ENCODE results near the gene ATXN7. TPM values are rescaled to one million over a fixed set of nuclear protein-coding genes. Genes with fewer than 3 reads are reported as not detected.

The ATXN7 gene
- total and polyA plus RNA-seq, 10 of the 15 experiments (the other 5 are each of a cell fraction or from before 2014, with no cell fraction given): 0.83 to 24.6 (median 8.5) TPM

DNA sequence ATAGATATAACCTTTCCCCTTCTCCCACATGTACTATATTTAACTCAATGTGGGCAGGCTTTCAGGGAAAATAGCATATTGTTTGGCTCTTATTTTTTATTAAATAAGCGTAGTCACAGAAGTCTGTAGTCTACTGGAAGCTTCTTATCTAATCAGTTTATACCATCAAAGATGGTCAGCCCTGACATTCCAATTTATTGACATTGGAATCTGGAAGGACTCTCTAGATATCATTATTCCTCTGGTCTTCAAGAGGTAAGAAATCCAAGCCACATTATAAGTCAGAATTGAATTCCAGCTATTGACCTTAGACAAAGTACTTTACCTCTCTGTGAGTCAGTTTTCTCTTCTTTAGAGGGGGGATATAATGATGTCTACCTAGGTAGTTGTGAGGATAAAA lies 87.0 kb downstream of the ATXN7 start:
- no TSS peak for BruUV-seq (replicated peaks)
- intact Hi-C loops (cut with micrococcal nuclease; ENCODE audit: unreplicated experiment) (no loop called here), in situ Hi-C loops (cut with MboI) (no loop called here)
- Histone ChIP-seq H3K36me3 (ENCODE audit: control insufficient read depth in 2 of 2, insufficient read depth in 2 of 2, low read length in 1 of 2) (peaks cover 2 to 3% of the 10 kb centered on the region in 2 experiments; a peak in 3 of 4 replicates), H3K79me2 (ENCODE audit: control insufficient read depth, insufficient read depth, low read length) (peaks cover 1% of the 10 kb centered on the region), H4K20me1 (ENCODE audit: control insufficient read depth, insufficient read depth) (no peaks in the 10 kb centered on the region), H3K4me1 (ENCODE audit: control insufficient read depth, insufficient read depth, low read length) (peaks cover 7% of the 10 kb centered on the region), H3K9me3 (replicated peaks; ENCODE audit: control insufficient read depth, insufficient read depth, low read length) (no peaks in the 10 kb centered on the region), H3K27ac (ENCODE audit: control insufficient read depth, insufficient read depth) (no peak overlapping the region), H3K4me2 (ENCODE audit: control insufficient read depth, insufficient read depth) (no peak overlapping the region), H3K27me3 (replicated peaks in 1 of 2; ENCODE audit: control insufficient read depth in 2 of 2, insufficient read depth in 2 of 2, low read length in 1 of 2) (no peaks in the 10 kb centered on the region), H2AFZ (ENCODE audit: control insufficient read depth, low read depth, low read length) (no peak overlapping the region), H3K9ac (ENCODE audit: control insufficient read depth, insufficient read depth, low read length) (no peak overlapping the region), H3K4me3 (no peak overlapping the region)
- RAD21 ChIA-PET (ENCODE audit: unreplicated experiment): interaction anchor here (0.9 to 1.9 kb wide), 4 partner anchors 15 to 23 kb away, joined by 3 to 5 read pairs (median 4); no protein-coding TSS in a partner anchor
- ATAC-seq: no peak
- no peak for FAIRE-seq
- WGBS (ENCODE audit: insufficient coverage, insufficient replicate concordance, low lambda C conversion rate, missing lambda C conversion rate): 100% methylated on average over 1 of the region's 1 CpG
- CTCF ChIA-PET: interaction anchor here (0.5 to 2.0 kb wide), 11 partner anchors 10 to 556 kb away, joined by 3 to 18 read pairs (median 3); partner anchors contain the start of gene PSMD6
- no peak for DNase-seq (ENCODE audit: low read depth, low spot score)
- POLR2A ChIA-PET: interaction anchor here (1.1 to 1.2 kb wide), 2 partner anchors 9 to 10 kb away, joined by 3 to 4 read pairs; no protein-coding TSS in a partner anchor
- SMC1A ChIA-PET (ENCODE audit: uncharacterized antibody, unreplicated experiment): interaction anchor here (0.9 to 3.5 kb wide), 8 partner anchors 10 to 80 kb away, joined by 3 to 32 read pairs (median 4); no protein-coding TSS in a partner anchor
- TF ChIP-seq SREBF1 (IDR thresholded peaks at IDR 0.05; ENCODE audit: low read length) (no peak), MEF2B (IDR thresholded peaks at IDR 0.05; ENCODE audit: partially characterized antibody, poor library complexity, severe bottlenecking) (no peak), JUNB (IDR thresholded peaks at IDR 0.05) (no peak), IKZF2 (IDR thresholded peaks at IDR 0.05) (no peak), PML (IDR thresholded peaks at IDR 0.05; ENCODE audit: low read length) (no peak), KAT2A (conservative IDR thresholded peaks at IDR 0.05; ENCODE audit: control insufficient read depth, low read depth, low read length) (no peak), RAD51 (IDR thresholded peaks at IDR 0.05) (no peak), CHD1 (IDR thresholded peaks at IDR 0.05; ENCODE audit: low read depth, low read length) (no peak), YY1 (IDR thresholded peaks at IDR 0.05; ENCODE audit: low read depth, low read length) (no peak), BMI1 (IDR thresholded peaks at IDR 0.05; ENCODE audit: borderline replicate concordance) (no peak), RFX5 (IDR thresholded peaks at IDR 0.05; ENCODE audit: low read depth, low read length) (no peak)
- TF ChIP-seq, protein P1, sequence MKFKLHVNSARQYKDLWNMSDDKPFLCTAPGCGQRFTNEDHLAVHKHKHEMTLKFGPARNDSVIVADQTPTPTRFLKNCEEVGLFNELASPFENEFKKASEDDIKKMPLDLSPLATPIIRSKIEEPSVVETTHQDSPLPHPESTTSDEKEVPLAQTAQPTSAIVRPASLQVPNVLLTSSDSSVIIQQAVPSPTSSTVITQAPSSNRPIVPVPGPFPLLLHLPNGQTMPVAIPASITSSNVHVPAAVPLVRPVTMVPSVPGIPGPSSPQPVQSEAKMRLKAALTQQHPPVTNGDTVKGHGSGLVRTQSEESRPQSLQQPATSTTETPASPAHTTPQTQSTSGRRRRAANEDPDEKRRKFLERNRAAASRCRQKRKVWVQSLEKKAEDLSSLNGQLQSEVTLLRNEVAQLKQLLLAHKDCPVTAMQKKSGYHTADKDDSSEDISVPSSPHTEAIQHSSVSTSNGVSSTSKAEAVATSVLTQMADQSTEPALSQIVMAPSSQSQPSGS (IDR thresholded peaks at IDR 0.05; ENCODE audit: low read length): no peak
- TF ChIP-seq, protein P2, sequence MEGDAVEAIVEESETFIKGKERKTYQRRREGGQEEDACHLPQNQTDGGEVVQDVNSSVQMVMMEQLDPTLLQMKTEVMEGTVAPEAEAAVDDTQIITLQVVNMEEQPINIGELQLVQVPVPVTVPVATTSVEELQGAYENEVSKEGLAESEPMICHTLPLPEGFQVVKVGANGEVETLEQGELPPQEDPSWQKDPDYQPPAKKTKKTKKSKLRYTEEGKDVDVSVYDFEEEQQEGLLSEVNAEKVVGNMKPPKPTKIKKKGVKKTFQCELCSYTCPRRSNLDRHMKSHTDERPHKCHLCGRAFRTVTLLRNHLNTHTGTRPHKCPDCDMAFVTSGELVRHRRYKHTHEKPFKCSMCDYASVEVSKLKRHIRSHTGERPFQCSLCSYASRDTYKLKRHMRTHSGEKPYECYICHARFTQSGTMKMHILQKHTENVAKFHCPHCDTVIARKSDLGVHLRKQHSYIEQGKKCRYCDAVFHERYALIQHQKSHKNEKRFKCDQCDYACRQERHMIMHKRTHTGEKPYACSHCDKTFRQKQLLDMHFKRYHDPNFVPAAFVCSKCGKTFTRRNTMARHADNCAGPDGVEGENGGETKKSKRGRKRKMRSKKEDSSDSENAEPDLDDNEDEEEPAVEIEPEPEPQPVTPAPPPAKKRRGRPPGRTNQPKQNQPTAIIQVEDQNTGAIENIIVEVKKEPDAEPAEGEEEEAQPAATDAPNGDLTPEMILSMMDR (IDR thresholded peaks at IDR 0.05 in 2 of 3, conservative IDR thresholded peaks at IDR 0.05 in 1 of 3; ENCODE audit: control insufficient read depth in 2 of 3, extremely low read depth in 1 of 3, insufficient read depth in 1 of 3, low read depth in 3 of 3, low read length in 3 of 3): no peak
- TF ChIP-seq, protein P3, sequence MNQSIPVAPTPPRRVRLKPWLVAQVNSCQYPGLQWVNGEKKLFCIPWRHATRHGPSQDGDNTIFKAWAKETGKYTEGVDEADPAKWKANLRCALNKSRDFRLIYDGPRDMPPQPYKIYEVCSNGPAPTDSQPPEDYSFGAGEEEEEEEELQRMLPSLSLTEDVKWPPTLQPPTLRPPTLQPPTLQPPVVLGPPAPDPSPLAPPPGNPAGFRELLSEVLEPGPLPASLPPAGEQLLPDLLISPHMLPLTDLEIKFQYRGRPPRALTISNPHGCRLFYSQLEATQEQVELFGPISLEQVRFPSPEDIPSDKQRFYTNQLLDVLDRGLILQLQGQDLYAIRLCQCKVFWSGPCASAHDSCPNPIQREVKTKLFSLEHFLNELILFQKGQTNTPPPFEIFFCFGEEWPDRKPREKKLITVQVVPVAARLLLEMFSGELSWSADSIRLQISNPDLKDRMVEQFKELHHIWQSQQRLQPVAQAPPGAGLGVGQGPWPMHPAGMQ (IDR thresholded peaks at IDR 0.05; ENCODE audit: borderline replicate concordance): no peak
- TF ChIP-seq, protein P4, sequence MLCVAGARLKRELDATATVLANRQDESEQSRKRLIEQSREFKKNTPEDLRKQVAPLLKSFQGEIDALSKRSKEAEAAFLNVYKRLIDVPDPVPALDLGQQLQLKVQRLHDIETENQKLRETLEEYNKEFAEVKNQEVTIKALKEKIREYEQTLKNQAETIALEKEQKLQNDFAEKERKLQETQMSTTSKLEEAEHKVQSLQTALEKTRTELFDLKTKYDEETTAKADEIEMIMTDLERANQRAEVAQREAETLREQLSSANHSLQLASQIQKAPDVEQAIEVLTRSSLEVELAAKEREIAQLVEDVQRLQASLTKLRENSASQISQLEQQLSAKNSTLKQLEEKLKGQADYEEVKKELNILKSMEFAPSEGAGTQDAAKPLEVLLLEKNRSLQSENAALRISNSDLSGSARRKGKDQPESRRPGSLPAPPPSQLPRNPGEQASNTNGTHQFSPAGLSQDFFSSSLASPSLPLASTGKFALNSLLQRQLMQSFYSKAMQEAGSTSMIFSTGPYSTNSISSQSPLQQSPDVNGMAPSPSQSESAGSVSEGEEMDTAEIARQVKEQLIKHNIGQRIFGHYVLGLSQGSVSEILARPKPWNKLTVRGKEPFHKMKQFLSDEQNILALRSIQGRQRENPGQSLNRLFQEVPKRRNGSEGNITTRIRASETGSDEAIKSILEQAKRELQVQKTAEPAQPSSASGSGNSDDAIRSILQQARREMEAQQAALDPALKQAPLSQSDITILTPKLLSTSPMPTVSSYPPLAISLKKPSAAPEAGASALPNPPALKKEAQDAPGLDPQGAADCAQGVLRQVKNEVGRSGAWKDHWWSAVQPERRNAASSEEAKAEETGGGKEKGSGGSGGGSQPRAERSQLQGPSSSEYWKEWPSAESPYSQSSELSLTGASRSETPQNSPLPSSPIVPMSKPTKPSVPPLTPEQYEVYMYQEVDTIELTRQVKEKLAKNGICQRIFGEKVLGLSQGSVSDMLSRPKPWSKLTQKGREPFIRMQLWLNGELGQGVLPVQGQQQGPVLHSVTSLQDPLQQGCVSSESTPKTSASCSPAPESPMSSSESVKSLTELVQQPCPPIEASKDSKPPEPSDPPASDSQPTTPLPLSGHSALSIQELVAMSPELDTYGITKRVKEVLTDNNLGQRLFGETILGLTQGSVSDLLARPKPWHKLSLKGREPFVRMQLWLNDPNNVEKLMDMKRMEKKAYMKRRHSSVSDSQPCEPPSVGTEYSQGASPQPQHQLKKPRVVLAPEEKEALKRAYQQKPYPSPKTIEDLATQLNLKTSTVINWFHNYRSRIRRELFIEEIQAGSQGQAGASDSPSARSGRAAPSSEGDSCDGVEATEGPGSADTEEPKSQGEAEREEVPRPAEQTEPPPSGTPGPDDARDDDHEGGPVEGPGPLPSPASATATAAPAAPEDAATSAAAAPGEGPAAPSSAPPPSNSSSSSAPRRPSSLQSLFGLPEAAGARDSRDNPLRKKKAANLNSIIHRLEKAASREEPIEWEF (IDR thresholded peaks at IDR 0.05; ENCODE audit: insufficient replicate concordance, low read depth, low read length): no peak

Data from GM12878 (cell line).